LNCaP clone FGC (cell line): ENCODE results near the gene CBX4.

ENCODE experiments used
- DNase-seq: peaks from one replicate; pipeline ENCODE4 v3.0.0-alpha.2; 2011; ENCODE audit warnings: low read depth
- H3K4me3 ChIP-seq: 2 replicates; pipeline ENCODE4 v1.5.1; 2011; ENCODE audit warnings: mild to moderate bottlenecking, low read depth, low read length, control low read depth
- CTCF ChIP-seq: IDR thresholded peaks from 2 replicates; pipeline ENCODE4 v1.5.1; 2012; ENCODE audit warnings: mild to moderate bottlenecking; ENCODE audit not compliant: control insufficient read depth, insufficient read depth; ENCODE audit errors: extremely low read depth

Gene CBX4

GRCh38 chr17:79784353-79785016 is 54.8 kb downstream of the CBX4 start:
- no peak overlapping the region for H3K4me3 ChIP-seq
- no peak for DNase-seq
- no peak for TF ChIP-seq CTCF

- DNase-seq = no peak
- H3K4me3 ChIP-seq = no peak overlapping the region
- TF ChIP-seq CTCF = no peak
These were observed 55.3 kb downstream of the CBX4 start for GRCh38 chr17:79783891-79784290.
